HepG2 (cell line): ENCODE results near the gene SYP. TPM values are rescaled to one million over a fixed set of nuclear protein-coding genes. Genes with fewer than 3 reads are reported as not detected.

ENCODE experiments used
- BHLHE40 ChIP-seq: IDR thresholded peaks from 2 replicates; pipeline ENCODE4 v1.6.1; 2011; ENCODE audit warnings: low read length, improper control_type of control experiment
- HDAC6 ChIP-seq: fragments of 200-600 bp; sonication (generic); IDR thresholded peaks from 2 replicates; pipeline ENCODE4 v1.7.0; 2017; ENCODE audit warnings: mild to moderate bottlenecking, antibody characterized with exemption, low read length, low read depth
- HMGXB4 ChIP-seq, 2 experiments: sonication (generic) in 1 of 2; formaldehyde crosslinking in 1 of 2; IDR thresholded peaks; 2 replicates each; pipeline versions ENCODE4 v1.4.0 to v1.6.1; 2018 to 2020; ENCODE audit warnings: missing genetic modification reagents in 2 of 2, borderline replicate concordance in 1 of 2, low read depth in 1 of 2, mild to moderate bottlenecking in 1 of 2, missing biosample characterization in 1 of 2
- PBX3 ChIP-seq: sonication (generic); formaldehyde crosslinking; IDR thresholded peaks from 2 replicates; pipeline ENCODE4 v1.8.1; 2023; ENCODE audit warnings: missing genetic modification reagents, inconsistent platforms, borderline replicate concordance
- PHF21A ChIP-seq: sonication (generic); formaldehyde crosslinking; IDR thresholded peaks from 2 replicates; pipeline ENCODE4 v1.5.0; 2020; ENCODE audit warnings: mild to moderate bottlenecking, missing genetic modification reagents
- SKIL ChIP-seq: sonication (generic); formaldehyde crosslinking; IDR thresholded peaks from 2 replicates; pipeline ENCODE4 v1.8.0; 2022; ENCODE audit warnings: missing genetic modification reagents, mild to moderate bottlenecking, moderate library complexity, borderline replicate concordance
- TBL1XR1 ChIP-seq: fragments of 150-350 bp; IDR thresholded peaks from 2 replicates; pipeline ENCODE4 v1.6.1; 2014; ENCODE audit warnings: borderline replicate concordance, low read length; ENCODE audit not compliant: partially characterized antibody
- ZBTB2 ChIP-seq: sonication (generic); formaldehyde crosslinking; IDR thresholded peaks from 2 replicates; pipeline ENCODE4 v1.8.0; 2022; ENCODE audit warnings: low read depth, missing genetic modification reagents
- ZBTB21 ChIP-seq: sonication (generic); formaldehyde crosslinking; IDR thresholded peaks from 2 replicates; pipeline ENCODE4 v1.4.0; 2020; ENCODE audit warnings: missing genetic modification reagents
- ZBTB34 ChIP-seq: sonication (generic); formaldehyde crosslinking; IDR thresholded peaks from 2 replicates; pipeline ENCODE4 v1.8.0; 2022; ENCODE audit warnings: mild to moderate bottlenecking, missing genetic modification reagents
- ZFP37 ChIP-seq: sonication (generic); formaldehyde crosslinking; IDR thresholded peaks from 2 replicates; pipeline ENCODE4 v1.4.0; 2020; ENCODE audit warnings: missing genetic modification reagents, borderline replicate concordance
- ZNF354B ChIP-seq: sonication (generic); formaldehyde crosslinking; IDR thresholded peaks from 2 replicates; pipeline ENCODE4 v1.8.0; 2022; ENCODE audit warnings: mild to moderate bottlenecking, missing genetic modification reagents
- polyA plus RNA-seq, 8 experiments: library from polyadenylated mRNA; depleted of rRNA in 3 of 8; stranded (reverse) in 7 of 8; unstranded in 1 of 8; fragments of >200 nt; fragmentation: Illumina TruSeq in 4 of 8; extraction: Trizol in 4 of 8; gene quantifications; 2 replicates each; pipeline versions ENCODE4 v1.2.1 to v1.2.3, GENCODE V29; 2011 to 2016; ENCODE audit warnings: low read depth in 4 of 8, missing spikeins in 1 of 8, mixed read lengths in 1 of 8; ENCODE audit not compliant: insufficient read depth in 1 of 8
- total RNA-seq, 5 experiments: library from RNA; depleted of rRNA; stranded (reverse); fragments of >200 nt; fragmentation: Illumina TruSeq; extraction: Trizol; gene quantifications; 2 replicates each; pipeline ENCODE4 v1.2.3, GENCODE V29; 2016; ENCODE audit warnings: low read depth in 1 of 5
- TF ChIP-seq, protein P1 (sequence below): sonication (generic); formaldehyde crosslinking; IDR thresholded peaks from 2 replicates; pipeline ENCODE4 v1.5.1; 2020; ENCODE audit warnings: mild to moderate bottlenecking, missing genetic modification reagents, moderate library complexity

Gene SYP
- total and polyA plus RNA-seq, 2 of the 13 experiments (the other 11 are each of a cell fraction or from before 2014, with no cell fraction given): 2.0 to 2.5 TPM

DNA sequence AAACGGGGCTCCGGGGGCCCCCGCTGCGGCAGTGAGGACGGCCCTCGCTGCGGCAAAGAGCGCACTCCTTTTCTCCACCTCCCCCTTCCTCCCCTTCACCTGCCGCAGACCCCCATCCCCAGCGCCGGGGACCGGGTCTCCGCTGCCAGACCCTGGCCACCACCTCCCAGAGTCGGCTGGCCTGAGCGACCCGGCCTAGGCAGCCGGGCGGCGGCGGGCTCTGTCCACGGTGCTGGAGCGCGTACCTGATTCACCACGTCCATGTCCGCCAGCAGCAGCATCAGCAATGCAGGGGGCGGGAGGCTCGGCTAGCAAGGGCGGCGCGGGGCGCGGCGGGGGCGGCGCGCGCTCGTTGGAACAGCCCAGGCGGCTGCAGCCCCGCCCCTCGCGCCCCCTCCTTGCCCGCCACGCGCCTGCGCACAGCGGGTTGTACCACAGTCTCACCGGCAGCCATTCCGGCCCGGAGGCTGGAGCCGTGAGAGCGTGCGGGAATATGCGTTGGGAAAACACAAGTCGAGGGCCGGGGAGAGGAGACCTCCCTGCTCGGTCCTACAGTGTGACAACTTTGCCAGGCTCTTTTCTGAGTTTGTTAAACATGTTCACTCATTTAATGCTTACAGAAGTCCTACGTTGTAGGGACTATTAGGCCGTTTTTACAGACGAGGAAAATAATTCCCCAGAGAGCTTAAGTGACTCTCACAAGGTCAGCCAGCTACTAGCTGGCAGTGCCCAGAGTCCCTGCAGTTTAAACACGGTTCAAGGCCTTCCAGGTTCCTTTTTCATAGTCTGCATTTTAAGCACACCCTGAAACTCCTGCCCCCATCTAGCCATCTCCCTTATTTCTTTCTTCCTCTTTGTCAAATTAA lies at the start of gene SYP (continued):
- TF ChIP-seq SKIL (CRISPR knock-in tag) (no peak; the same call in 1 of the 2 replicates), HDAC6 (no peak), BHLHE40 (no peak), ZFP37 (CRISPR knock-in tag) (peak; percentile 79; the same call in 1 of the 2 replicates), ZNF354B (no peak), PHF21A (CRISPR knock-in tag) (peak; percentile 35; the same call in 1 of the 2 replicates), TBL1XR1 (no peak), ZBTB34 (CRISPR knock-in tag) (no peak), ZBTB2 (CRISPR knock-in tag) (peak; percentile 84), PBX3 (CRISPR knock-in tag) (0 out of 2 replicates have a peak, but pooled peaks have one; percentile 53), HMGXB4 (CRISPR knock-in tag; IDR thresholded peaks at IDR 0.05; ENCODE audit: borderline replicate concordance in 1 of 2, low read depth in 1 of 2) (peak in 1 of 2 experiments; percentile 41; a peak in 1 of 4 replicates), ZBTB21 (CRISPR knock-in tag) (no peak)
- TF ChIP-seq, protein P1, sequence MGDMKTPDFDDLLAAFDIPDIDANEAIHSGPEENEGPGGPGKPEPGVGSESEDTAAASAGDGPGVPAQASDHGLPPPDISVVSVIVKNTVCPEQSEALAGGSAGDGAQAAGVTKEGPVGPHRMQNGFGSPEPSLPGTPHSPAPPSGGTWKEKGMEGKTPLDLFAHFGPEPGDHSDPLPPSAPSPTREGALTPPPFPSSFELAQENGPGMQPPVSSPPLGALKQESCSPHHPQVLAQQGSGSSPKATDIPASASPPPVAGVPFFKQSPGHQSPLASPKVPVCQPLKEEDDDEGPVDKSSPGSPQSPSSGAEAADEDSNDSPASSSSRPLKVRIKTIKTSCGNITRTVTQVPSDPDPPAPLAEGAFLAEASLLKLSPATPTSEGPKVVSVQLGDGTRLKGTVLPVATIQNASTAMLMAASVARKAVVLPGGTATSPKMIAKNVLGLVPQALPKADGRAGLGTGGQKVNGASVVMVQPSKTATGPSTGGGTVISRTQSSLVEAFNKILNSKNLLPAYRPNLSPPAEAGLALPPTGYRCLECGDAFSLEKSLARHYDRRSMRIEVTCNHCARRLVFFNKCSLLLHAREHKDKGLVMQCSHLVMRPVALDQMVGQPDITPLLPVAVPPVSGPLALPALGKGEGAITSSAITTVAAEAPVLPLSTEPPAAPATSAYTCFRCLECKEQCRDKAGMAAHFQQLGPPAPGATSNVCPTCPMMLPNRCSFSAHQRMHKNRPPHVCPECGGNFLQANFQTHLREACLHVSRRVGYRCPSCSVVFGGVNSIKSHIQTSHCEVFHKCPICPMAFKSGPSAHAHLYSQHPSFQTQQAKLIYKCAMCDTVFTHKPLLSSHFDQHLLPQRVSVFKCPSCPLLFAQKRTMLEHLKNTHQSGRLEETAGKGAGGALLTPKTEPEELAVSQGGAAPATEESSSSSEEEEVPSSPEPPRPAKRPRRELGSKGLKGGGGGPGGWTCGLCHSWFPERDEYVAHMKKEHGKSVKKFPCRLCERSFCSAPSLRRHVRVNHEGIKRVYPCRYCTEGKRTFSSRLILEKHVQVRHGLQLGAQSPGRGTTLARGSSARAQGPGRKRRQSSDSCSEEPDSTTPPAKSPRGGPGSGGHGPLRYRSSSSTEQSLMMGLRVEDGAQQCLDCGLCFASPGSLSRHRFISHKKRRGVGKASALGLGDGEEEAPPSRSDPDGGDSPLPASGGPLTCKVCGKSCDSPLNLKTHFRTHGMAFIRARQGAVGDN (CRISPR knock-in tag): peak; percentile 88
